ENCODE measurements around the gene GPX2. TPM values are rescaled to one million over a fixed set of nuclear protein-coding genes. Genes with fewer than 3 reads are reported as not detected.

Gene GPX2
- total RNA-seq, 1 donor from 2014 or later = not detected

DNA sequence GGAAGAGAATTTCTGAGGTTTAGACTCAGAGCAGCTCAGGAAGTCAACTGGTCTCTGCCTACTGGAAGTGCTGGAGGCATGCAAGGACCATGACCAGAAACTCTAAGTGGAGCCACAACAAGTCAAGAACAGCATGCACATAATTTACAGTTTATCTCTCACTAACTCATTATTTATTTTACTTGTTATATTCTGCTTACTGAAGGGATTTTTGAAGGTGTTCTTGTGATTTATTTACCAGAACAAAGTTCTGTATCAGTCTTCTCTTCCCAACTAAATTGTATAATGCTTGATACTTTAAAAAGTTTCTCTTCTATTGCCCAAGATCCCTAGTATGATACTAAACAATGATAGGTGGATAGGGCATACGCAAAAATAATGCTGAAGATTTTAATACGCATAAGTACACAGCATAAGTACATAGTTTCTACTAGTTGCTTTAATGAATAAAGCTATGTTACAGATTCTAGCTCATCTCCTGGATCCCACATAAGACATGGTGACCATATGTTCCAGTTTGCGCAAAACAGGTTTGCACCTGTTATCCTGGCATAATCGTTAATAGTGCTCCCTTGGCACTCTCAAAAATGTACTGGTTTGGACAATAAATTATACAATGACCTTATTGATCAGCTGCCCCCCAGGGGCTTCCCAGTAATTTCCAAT, 51.2 kb downstream of the GPX2 start:
- no peak for DNase-seq (ENCODE audit: low spot score)
- TF ChIP-seq, protein P1, sequence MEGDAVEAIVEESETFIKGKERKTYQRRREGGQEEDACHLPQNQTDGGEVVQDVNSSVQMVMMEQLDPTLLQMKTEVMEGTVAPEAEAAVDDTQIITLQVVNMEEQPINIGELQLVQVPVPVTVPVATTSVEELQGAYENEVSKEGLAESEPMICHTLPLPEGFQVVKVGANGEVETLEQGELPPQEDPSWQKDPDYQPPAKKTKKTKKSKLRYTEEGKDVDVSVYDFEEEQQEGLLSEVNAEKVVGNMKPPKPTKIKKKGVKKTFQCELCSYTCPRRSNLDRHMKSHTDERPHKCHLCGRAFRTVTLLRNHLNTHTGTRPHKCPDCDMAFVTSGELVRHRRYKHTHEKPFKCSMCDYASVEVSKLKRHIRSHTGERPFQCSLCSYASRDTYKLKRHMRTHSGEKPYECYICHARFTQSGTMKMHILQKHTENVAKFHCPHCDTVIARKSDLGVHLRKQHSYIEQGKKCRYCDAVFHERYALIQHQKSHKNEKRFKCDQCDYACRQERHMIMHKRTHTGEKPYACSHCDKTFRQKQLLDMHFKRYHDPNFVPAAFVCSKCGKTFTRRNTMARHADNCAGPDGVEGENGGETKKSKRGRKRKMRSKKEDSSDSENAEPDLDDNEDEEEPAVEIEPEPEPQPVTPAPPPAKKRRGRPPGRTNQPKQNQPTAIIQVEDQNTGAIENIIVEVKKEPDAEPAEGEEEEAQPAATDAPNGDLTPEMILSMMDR (IDR thresholded peaks at IDR 0.05; ENCODE audit: unreplicated experiment) = no peak
- Mint-ChIP-seq H3K27ac (ENCODE audit: unreplicated experiment) (no peak overlapping the region), H3K27me3 (ENCODE audit: unreplicated experiment) (no peaks in the 10 kb centered on the region), H3K9me3 (ENCODE audit: unreplicated experiment) (no peaks in the 10 kb centered on the region), H3K4me3 (ENCODE audit: unreplicated experiment) (no peak overlapping the region), H3K36me3 (ENCODE audit: low read depth, unreplicated experiment) (no peaks in the 10 kb centered on the region), H3K4me1 (ENCODE audit: unreplicated experiment) (no peaks in the 10 kb centered on the region)

DNA sequence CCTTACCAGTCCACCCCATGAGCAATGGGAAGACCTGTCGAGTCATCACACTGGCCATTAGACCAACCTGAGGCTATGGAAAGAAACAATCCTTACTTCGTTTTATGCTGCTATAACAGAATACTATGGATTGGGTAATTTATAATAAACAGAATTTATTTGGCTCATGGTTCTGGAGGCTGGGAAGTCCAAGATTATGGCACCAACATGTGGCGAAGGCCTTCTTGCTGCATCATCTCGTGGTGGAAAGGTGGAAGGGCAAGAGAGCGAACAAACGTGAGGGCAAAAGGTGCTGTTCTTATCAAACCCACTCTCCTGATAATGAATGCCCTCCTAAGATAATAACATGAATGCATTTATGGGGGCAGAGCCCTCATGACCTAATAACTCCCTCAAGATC, 53.2 kb downstream of the GPX2 start:
- H3K27ac Mint-ChIP-seq (ENCODE audit: unreplicated experiment) = no peak overlapping the region
- H3K36me3 Mint-ChIP-seq (ENCODE audit: low read depth, unreplicated experiment) = no peaks in the 10 kb centered on the region
- H3K4me1 Mint-ChIP-seq (ENCODE audit: unreplicated experiment) = no peaks in the 10 kb centered on the region
- no peaks in the 10 kb centered on the region for H3K27me3 Mint-ChIP-seq (ENCODE audit: unreplicated experiment)
- DNase-seq (ENCODE audit: low spot score) = no peak
- TF ChIP-seq, protein P1 (IDR thresholded peaks at IDR 0.05; ENCODE audit: unreplicated experiment) = no peak
- H3K9me3 Mint-ChIP-seq (ENCODE audit: unreplicated experiment) = no peaks in the 10 kb centered on the region
- H3K4me3 Mint-ChIP-seq (ENCODE audit: unreplicated experiment) = no peak overlapping the region

Other genes starting within 250 kb of the GPX2 start
- gene PLEKHG3, start 238.3 kb downstream of the GPX2 start, total RNA-seq (ENCODE audit: unreplicated experiment) = 31.4 TPM
- gene SPTB, start 62.8 kb downstream of the GPX2 start, total RNA-seq (ENCODE audit: unreplicated experiment) = 0.08 TPM
- gene CHURC1, start 28.3 kb downstream of the GPX2 start, total RNA-seq (ENCODE audit: unreplicated experiment) = 36.2 TPM
- gene RAB15, start 29.6 kb upstream of the GPX2 start, total RNA-seq (ENCODE audit: unreplicated experiment) = 20.9 TPM
- 16.9 TPM for gene FNTB, start 44.1 kb upstream of the GPX2 start, total RNA-seq (ENCODE audit: unreplicated experiment)
- gene MAX, start 159.8 kb upstream of the GPX2 start, total RNA-seq (ENCODE audit: unreplicated experiment) = 76.1 TPM

All from endothelial cell (in vitro differentiated cells).